Activated naive CD4-positive, alpha-beta T cell treated with Interleukin-2 at 50 U/mL for 16 hours (primary cell): ENCODE data around the gene IFT20.
"Not testable (repeated sequence)": the region's sequence is repeated elsewhere in the genome, so short reads cannot be mapped to it uniquely, and the experiment has no call there.

Source experiments
- DNase-seq: peaks from one replicate; pipeline ENCODE4 v3.0.0-alpha.2; 2020

The IFT20 gene

DNA sequence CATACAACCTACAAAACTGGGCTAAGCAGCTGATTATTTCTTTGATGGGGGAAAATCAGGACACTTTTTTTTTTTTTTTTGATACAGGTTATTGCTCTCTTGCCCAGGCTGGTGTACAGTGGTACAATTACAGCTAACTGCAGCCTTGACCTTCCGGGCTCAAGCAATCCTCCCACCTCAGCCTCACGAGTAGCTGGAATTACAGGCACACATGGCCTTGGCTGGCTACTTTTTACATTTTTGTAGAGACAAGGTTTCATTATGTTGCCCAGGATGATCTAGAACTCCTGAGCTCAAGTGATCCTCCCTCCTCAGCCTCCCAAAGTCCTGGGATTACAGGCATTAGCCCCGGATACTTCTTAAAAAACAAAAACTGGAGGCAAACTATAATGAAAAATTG, 36.8 kb downstream of the IFT20 start:
- no peak for DNase-seq

- DNase-seq, result no peak
Observed at GRCh38 chr17:28295677-28296578, 39.3 kb downstream of the IFT20 start.

- no peak for DNase-seq
Observed at GRCh38 chr17:28293994-28294393, 41.3 kb downstream of the IFT20 start.

DNA sequence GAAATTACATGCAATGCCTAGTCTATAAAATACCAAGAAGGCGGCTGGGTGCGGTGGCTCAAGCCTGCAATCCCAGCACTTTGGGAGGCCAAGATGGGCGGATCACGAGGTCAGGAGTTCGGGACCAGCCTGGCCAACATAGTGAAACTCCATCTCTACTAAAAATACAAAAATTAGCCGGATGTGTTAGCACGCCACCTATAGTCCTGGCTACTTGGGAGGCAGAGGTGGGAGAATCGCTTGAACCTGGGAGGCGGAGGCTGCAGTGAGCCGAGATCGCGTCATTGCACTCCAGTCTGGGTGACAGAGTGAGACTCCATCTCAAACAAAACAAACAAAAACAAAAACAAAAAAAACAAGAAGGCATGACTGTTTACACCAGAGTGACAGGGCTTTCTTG, 42.4 kb downstream of the IFT20 start:
- DNase-seq, result not testable (repeated sequence)

DNA sequence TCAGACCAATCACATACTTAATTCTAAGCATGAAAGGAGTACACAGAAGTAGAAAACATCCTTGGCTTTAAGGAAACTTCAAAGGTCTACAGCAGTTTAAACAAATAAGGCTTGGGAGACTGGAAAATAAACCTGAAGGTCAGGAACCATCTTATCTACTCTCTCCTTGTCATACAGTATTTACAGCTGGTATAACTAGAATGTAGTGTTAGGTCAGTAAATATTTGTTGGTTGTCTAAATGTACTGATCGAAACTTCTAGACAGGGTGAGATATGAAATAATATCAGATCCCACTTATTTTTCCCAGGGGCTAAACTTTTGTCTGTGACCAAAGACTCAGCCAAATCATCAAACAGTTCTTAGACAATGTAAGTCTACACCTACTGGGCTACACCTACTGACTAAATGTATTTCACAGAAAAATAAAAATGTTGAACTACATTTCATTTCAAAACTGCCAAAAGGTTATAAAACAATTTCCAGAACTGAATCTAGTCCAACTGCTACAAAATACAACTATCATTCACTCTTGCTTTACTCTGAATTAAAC, 43.4 kb downstream of the IFT20 start:
- DNase-seq, result no peak

DNA sequence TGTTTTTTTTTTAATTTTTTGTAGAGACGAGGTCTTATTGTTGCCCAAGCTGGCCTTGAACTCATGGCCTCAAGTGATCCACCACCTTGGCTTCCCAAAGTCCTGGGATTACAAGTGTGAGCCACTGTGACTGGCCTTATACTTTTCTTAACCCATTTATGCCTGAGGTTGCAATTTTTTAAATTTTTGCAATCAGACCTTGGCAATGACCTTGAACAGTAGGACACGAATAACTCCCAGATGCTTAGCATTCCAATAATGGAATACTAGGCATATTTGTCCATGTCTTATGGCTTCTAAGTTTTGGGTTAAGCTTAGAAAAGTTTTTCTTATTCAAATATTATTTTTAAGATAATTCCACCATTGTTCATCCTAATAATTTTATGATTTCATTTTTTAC, 44.6 kb downstream of the IFT20 start:
- DNase-seq, result no peak

DNA sequence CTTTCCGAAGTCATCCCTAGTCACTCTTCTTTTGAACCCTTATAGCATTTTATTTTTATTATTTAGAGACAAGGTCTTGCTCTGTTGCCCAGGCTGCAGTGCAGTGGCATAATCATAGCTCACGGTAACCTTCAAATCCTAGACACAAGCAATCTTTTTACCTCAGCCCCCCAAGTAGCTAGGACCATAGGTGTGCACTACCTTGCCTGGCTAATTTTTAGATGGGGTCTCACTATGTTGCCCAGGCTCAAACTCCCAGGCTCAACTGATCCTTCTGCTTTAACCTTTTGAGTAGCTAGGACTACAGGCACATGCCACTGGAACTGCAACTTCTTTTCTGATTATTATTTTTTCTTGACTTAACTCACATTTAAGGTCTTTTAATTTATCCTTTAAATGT, 49.3 kb downstream of the IFT20 start:
- no peak for DNase-seq

DNA sequence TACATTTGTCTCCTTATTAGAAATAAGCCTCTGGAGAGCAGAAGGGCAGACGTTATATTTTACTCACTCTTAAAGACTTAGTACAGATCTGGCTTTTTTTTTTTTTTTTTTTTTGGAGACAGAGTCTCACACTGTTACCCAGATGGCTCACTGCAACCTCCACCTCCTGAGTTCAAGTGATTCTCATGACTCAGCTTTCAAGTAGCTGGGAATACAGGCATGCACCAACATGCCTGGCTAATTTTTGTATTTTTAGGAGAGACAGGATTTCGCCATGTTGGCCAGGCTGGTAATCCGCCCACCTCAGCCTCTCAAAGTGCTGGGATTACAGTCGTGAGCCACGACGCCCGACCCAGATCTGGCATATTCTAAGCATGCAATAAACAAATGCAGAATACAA, 52.7 kb downstream of the IFT20 start:
- no peak for DNase-seq

- no peak for DNase-seq
Observed at GRCh38 chr17:28280826-28281225, 54.4 kb downstream of the IFT20 start.

- no peak for DNase-seq
Observed at GRCh38 chr17:28279411-28279810, 55.9 kb downstream of the IFT20 start.
